ENCODE results near the gene TMCC2.
A peak's percentile ranks its signal among the peaks of the same experiment; 100 is the strongest.
"Not testable (repeated sequence)": the region's sequence is repeated elsewhere in the genome, so short reads cannot be mapped to it uniquely, and the experiment has no call there.

The TMCC2 gene

DNA sequence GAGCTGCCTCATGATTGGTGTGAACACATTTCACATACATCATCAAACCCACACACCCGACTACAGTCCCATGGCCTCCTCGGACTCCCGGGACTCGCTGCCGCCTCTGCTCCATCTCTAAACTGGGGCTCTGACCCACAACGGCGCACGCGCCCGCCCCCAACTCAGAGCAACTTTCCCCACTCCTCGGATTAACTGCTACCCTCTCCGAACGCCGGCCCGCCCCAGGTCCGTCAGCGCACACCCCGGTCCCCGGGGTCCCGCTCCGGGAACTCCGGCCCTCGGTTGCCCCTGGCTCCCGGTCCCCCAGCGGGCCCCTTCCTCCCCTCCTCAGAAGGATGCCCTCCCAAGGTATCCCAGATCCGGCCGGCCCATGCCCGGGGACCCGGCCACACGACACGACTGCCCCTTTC is 17.0 kb upstream of the TMCC2 start:
- DNase-seq, result peak; percentile 25
- in situ Hi-C loops (cut with HindIII; ENCODE audit: low pct_ligation_motif_present, low pct_unique_long_range_greater_than_20kb, low sequenced_read_pairs), result no loop called here

DNA sequence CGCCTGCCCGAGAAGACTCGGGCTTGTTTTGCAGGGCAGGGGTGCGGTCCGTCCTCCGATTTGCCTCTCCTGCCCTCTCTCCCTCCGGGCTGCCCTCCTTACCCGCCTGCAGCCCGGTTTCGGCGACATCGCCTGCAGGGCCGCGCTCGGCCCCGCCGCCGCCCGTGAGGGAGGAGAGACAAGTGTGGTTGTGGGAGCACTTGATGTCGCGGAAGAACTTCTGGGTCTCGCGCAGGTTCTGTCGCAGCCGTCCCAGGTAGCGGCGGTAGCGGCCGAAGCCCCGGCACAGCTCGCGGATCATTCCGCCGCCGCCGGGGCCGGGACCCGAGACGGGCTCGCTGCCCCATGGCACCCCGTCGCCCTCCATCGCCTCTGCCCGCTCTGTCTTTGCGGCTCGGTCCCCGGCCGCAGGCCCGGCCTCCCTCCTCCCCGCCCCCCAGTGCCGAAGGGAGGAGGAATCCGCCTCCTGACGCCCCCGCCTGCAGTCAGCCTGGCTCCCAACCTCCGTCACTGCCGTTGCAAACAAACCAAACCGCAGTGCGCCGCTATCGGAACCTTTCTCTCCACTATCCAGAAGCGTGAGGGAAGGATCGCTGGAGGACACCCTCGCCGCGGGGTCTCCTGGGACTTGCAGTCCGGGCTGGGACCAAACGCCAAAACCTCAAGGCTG is 16.4 kb upstream of the TMCC2 start, which contains the start of gene DSTYK:
Gene DSTYK, minus strand, starts transcription at position 534 of the 670 bp plus-strand sequence. Its CDS starts 167 bp downstream, at position 367.
- DNase-seq, result peak; percentile 97
- in situ Hi-C loops (cut with HindIII; ENCODE audit: low pct_ligation_motif_present, low pct_unique_long_range_greater_than_20kb, low sequenced_read_pairs), result no loop called here

DNA sequence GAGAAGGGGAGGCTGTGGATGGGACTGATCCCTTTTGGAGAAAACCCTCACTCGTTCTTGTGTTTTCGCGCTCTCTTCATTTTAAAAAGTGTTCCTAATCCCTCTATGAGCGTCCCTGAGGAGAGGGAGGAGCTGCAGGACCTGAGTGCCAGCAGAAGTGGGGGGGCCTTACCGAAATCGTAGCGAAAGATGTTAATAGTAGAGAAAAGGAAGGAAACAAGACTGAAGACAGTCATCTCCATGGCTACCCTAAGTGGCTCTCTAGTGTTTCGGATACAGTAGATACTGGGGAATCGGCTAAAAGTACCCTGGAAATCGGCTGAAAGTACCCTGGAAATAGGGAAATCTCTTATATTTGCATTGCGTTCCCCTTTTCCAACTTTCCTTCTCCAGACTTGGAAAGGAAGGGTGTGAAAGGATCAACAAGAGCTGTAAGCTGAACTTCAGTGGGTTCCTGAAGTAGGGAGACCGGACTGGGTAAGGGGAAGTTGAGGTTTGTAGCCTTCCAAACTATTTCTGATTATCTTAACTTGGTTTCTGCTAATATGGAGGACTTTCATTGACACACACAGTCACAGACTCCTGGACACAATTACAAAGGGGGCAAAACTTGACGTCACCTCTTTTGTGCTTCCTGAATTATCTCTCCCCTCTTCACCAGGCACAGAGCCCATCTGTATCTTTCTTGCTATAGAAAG is 15.8 kb upstream of the TMCC2 start:
- in situ Hi-C loops (cut with HindIII; ENCODE audit: low pct_ligation_motif_present, low pct_unique_long_range_greater_than_20kb, low sequenced_read_pairs), result no loop called here
- no peak for DNase-seq

DNA sequence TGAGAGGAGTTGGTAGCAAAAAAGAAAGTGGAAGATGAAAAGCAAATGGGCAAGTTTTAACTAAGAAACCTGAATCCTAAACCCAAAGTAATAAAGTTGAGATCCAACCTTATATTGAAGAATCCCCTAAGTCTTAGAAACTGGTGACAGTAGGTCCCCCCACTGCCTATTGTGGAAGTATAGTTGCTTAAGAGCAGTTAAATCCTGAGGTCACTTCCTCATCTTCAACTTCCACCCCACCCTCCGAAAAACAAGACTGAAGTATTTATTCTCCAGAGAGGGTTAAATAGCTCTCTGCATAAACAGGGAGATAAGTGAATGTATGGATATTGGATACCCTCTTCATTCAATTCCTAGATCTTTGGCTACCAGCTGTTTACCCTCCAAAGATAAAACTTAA is 13.0 kb upstream of the TMCC2 start:
- in situ Hi-C loops (cut with HindIII; ENCODE audit: low pct_ligation_motif_present, low pct_unique_long_range_greater_than_20kb, low sequenced_read_pairs), result no loop called here
- no peak for DNase-seq

DNA sequence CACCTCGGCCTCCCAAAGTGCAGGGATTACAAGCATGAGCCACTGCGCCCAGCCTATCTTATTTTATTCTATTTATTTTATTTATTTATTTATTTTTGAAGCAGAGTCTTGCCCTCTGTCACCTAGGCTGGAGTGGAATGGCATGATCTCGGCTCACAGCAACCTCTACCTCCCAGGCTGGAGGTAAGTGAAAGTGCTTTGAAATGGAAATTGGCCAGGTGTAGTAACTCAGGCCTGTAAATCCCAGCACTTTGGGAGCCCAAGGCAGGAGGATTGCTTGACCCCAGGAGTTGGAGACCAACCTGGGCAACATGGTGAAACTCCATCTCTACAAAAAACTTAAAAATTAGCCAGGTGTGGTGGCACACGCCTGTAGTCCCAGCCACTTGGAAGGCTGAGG is 11.2 kb upstream of the TMCC2 start:
- DNase-seq, result no peak
- in situ Hi-C loops (cut with HindIII; ENCODE audit: low pct_ligation_motif_present, low pct_unique_long_range_greater_than_20kb, low sequenced_read_pairs), result no loop called here

DNA sequence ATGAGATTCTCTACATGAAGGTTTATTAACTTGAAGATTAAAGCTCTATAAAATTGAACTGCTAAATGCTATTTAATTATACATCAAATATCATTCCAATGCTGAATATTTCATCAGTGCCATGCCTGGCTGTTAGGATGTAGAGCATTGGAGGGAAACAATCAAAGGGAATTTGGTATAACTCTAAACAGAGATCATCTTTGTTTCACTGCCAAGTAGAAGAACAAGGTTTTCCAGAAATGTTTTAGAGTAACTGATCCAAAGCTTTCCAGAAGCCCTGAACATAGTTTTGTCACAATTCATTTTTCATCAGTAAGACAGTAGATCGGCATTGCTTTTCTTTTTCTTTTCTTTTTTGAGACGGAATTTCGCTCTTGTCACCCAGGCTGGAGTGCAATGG is 10.3 kb upstream of the TMCC2 start:
- in situ Hi-C loops (cut with HindIII; ENCODE audit: low pct_ligation_motif_present, low pct_unique_long_range_greater_than_20kb, low sequenced_read_pairs), result no loop called here
- no peak for DNase-seq

DNA sequence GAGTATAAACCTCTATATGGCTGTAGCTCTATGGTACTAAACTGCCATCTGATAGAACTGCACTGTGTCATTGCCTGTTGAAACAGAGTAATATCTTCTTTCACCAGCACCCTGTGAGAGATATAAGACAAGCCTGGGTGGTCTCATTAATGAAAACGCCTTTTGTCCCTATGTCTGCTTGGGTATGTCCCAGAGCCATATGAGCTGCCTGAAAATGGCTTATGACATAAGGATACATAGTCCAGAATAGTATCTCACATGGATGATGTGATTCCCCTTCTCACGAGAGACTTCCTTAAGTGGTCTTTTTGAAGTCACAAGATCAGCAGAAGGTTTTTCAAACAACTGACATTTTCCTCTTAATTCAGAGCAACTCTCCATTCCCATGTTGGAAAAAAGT is 7.3 kb upstream of the TMCC2 start:
- DNase-seq, result no peak
- in situ Hi-C loops (cut with HindIII; ENCODE audit: low pct_ligation_motif_present, low pct_unique_long_range_greater_than_20kb, low sequenced_read_pairs), result no loop called here

DNA sequence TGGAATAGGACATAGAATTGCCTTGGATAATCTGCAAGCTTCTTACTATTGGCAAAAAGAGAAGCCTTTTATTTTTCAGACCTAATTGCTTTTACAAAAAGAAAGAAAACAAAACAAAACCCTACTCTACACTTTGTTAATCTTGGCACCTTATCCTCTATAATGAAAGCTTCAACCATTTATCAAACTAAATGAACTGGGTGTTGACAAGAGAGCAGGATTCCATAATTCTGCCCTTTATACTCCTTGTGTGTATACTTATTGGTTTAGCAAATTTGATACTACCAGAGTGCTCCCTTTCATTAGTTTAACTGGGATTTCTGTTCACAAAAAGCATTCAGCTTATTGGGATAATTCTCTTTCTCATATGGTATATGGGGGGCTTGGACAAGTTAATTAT is 3.0 kb upstream of the TMCC2 start:
- in situ Hi-C loops (cut with HindIII; ENCODE audit: low pct_ligation_motif_present, low pct_unique_long_range_greater_than_20kb, low sequenced_read_pairs), result no loop called here
- DNase-seq, result no peak

DNA sequence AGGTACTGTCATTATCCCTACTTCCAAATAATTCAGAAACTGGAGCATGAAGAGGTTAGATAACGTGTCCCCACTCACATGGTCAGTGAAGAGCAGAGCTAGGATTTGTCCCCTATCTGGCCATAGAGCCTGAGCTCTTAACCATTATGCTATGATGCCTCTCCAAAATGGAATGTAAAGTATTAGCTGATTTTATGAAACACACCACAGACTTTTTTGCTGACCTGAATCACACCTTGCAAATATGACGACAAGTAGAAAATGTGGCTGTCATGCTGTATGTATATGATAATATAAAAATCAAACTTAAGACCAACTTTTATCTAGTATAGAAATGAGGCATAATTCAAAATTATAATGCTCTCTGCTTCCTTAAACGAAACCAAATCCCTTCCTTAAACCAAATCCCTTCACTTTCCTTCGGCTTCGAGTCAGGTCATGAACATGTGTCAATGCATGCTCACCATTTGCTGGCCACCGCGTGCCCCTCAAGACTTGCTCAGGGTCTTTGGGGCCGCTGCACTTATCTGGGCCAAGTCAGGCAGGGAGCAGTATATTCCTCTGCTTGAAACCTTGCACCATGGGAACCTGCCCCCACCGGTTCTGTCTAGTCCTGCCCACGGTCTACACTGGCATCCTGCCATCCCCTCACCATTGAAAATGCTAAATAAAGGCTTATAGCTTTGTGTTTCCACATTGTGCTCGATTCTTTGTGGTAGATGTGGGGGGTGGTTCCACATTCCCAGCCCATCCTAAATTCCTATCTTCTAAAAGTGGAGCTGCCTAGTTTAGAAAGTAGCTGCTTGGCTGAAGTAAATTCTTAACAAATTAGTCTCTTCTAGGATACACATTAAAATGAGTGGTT is 1.6 kb upstream of the TMCC2 start:
- no peak for DNase-seq
- in situ Hi-C loops (cut with HindIII; ENCODE audit: low pct_ligation_motif_present, low pct_unique_long_range_greater_than_20kb, low sequenced_read_pairs), result no loop called here

DNA sequence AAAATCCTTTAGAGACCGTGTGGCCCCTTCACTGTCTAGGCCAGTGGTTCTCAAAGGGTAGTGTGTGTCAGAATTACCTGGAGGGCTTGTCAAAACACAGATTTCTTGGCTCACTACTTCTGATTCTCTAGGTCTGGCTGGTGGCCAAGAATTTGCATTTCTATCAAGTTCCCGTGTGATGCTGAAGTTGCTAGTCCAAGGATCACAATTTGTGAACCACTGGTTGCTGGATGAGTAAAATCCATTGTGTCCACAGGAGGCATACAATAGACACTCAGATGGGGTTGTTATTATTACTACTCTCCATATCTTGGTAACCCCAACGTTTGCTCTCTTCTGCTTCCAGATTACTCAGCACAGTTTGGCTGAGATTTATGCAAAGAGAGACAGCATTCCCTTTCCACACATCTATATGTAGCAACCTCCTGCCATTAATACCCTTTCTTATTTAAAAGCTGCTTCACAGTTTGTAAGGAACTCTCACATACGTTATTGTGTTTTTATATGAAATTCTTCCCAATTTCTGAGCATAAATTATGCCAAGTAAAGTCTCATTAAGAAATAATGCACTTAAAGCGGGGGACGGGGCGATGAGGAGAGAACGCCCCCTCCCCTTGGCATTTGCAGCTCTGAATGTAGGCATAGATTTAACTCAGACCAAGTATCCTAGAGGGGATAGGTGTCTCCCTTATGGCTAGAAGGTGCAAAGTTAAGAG is 720 bp upstream of the TMCC2 start:
- DNase-seq, result no peak
- in situ Hi-C loops (cut with HindIII; ENCODE audit: low pct_ligation_motif_present, low pct_unique_long_range_greater_than_20kb, low sequenced_read_pairs), result no loop called here

DNA sequence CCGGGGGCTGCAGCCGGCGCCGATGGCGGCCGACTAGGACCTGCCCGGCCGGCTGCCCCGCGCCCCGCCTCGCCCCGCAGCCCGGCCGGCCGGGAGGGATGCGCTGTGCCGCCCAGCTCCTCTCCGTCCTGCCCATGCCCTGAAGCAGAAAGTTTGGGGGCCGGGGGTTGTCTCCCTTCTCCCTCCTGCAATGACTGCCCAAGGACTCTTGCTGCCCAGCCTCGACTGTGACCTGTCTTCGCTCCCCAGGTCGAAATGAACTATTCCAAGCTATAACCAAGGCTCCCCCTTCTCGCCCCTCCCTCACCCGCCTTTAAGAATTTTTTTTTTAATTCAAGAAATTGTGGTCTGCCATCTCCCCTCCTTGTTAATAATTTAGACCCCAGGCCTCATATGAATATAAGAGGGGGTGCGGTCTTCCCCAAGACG is 361 bp downstream of the TMCC2 start:
- no peak for DNase-seq
- in situ Hi-C loops (cut with HindIII; ENCODE audit: low pct_ligation_motif_present, low pct_unique_long_range_greater_than_20kb, low sequenced_read_pairs), result no loop called here

DNA sequence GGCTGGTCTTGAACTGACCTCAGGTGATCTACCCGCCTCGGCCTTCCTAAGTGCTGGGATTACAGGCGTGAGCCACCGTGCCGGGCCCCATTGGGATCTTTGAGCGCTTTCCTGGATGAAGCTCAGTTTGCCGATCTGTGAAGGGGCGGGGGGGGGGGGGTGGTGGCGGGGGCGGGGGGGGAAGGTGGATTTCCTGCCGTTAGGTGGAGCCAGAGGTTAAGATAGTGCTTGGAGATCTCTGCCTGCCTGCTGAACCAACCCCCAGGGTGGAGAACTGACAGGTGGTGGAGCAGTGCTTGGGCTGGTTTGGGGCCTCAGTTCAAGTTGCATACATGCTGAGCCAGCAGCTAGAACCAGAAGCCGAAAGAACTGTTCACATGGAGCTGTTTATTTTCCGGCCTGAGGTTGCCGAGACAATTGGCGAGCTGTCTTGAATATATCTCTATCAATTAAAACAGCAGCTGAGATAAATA is 1.7 kb downstream of the TMCC2 start:
- in situ Hi-C loops (cut with HindIII; ENCODE audit: low pct_ligation_motif_present, low pct_unique_long_range_greater_than_20kb, low sequenced_read_pairs), result no loop called here
- peak; percentile 73 for DNase-seq

DNA sequence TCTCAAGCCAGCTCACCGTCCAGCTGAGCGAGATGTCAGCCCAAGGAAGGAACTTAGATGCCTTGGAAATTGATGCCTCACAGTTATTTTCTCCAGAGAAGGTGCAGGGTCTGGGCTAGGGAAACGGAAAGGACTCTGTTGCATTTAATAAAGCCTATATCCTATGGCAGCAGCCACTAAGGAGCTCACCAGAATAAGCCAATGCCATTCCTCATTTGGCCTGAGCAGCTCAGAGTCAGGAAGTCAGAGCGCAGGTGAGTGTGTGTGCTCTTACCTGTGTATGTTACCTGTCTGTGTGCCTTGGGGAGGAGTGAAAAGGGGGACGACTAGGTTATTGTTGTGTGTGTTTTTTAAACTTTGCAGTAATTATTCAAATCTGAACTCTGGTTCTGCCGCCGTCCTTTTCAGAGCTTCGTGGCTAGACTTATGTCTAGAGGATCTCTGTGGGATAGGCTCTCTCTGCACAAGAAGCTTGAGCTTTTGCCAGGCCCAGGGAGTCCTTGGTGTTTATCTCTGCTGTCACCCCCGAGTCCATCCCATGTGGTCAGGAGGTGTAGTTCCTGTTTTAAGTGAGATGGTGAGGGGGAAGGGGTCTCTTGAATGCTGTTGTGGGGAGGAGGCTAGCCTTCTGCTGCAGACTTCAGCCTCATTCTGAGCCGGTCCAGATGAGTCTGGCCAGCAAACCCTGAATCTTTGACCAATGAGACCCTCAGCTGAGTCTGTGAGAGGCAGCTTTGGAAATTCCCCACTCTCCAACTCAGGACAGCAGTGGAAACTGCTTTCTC is 2.4 kb downstream of the TMCC2 start:
- no peak for DNase-seq
- in situ Hi-C loops (cut with HindIII; ENCODE audit: low pct_ligation_motif_present, low pct_unique_long_range_greater_than_20kb, low sequenced_read_pairs), result no loop called here

DNA sequence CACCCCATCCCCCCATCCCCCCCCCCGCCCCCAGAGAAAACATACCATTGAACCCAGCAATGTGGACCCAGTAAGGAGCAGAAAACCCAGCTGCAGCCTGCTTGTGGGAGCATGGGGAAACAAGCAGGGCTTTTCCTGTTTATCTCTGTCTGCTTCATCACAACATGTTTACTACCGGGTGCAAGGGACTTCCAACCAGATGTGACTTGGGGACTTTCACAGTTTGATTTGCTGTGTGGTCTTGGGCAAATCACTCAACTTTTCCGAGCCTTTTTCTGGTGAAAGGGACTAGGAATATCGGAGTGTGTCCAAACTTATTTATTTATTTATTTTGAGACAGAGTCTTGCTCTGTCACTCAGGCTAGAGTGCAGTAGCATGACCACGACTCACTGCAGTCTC is 3.2 kb downstream of the TMCC2 start:
- in situ Hi-C loops (cut with HindIII; ENCODE audit: low pct_ligation_motif_present, low pct_unique_long_range_greater_than_20kb, low sequenced_read_pairs), result no loop called here

DNA sequence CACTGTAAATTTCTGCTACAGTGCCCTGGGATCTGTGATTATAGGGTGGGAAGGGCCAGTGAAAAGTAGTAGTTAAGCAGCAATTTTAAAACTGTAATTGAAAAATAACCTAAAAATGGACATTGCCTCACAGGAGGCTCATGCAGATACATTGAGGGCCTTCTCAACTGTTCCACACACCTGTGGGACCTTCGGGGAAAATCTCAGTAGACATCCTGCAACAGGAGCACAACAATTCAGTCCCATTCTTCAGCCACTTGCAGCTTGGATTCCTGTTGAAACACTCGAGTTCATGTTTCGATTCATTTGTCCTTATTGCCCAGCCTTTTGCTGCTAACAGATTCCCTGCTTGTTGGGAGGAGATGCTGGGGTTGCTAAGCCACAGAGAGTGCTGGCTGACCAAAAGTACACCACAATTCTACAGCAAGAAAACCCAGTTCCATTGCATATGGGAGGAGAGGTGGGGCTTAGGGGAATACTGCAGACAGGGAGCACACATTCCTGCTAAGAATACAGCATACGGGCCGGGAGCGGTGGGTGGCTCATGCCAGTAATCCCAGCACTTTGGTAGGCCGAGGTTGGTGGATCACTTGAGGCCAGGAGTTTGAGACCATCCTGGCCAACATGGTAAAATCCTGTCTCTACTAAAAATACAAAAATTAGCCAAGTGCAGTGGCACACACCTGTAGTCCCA is 4.5 kb downstream of the TMCC2 start:
- in situ Hi-C loops (cut with HindIII; ENCODE audit: low pct_ligation_motif_present, low pct_unique_long_range_greater_than_20kb, low sequenced_read_pairs), result no loop called here
- DNase-seq, result no peak

More for the DNA sequence above, 3.2 kb downstream of the TMCC2 start:
- DNase-seq, result no peak

DNA sequence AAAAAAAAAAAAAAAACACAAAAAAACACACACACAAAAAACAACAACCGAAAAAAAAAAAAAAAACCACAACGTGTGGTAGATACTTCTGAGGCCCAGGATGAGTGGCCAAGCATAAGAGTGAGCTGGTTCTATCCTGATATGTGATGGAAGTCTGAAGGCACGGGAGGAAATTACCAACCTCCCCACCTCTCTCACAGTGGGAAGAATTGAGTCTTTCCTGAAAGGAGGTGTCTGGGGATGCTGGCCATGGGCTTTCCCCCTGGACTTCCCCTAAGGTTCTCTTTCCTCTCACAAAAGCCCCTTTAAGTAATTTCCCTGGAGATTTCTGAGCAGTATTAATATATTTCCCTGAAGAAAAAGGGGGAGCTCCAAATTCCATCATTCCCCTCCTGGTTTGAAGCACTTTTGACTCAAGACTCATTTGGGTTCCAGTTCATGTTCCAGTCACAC is 5.2 kb downstream of the TMCC2 start:
- no peak for DNase-seq
- in situ Hi-C loops (cut with HindIII; ENCODE audit: low pct_ligation_motif_present, low pct_unique_long_range_greater_than_20kb, low sequenced_read_pairs), result no loop called here

DNA sequence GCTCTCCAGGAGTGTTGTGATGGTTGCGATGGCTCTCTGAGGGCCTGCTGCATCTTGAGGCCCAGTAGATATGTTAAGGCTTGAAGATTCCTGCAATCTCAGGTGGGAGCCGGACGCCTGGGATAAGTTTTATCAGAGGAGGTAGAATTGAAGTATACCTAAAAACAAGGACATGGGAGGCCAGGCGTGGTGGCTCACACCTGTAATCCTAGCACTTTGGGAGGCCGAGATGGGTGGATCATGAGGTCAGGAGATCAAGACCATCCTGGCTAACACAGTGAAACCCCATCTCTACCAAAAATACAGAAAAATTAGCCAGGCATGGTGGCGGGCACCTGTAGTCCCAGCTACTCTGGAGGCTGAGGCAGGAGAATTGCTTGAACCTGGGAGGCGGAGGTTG is 6.2 kb downstream of the TMCC2 start:
- in situ Hi-C loops (cut with HindIII; ENCODE audit: low pct_ligation_motif_present, low pct_unique_long_range_greater_than_20kb, low sequenced_read_pairs); DNase-seq: not testable (repeated sequence)
